Kidney (tissue), 14 donors: ENCODE measurements around the gene AKTIP. TPM values are rescaled to one million over a fixed set of nuclear protein-coding genes. Genes with fewer than 3 reads are reported as not detected.

Experiments
- DNase-seq, 5 donors: peaks; one replicate each; pipeline ENCODE4 v3.0.0-alpha.2; 2013 to 2020
- FAIRE-seq: peaks from 2 replicates; lab custom pipeline; 2012; peaks lifted over from hg19 to GRCh38; lab: Jason Lieb, UNC
- H3K27ac ChIP-seq, 2 donors: one replicate each; pipeline ENCODE4 v1.7.0; 2013; ENCODE audit warnings: low read depth in 2 of 2, low read length in 2 of 2, inconsistent platforms in 1 of 2
- H3K27me3 ChIP-seq: one replicate; pipeline ENCODE4 v1.7.1; 2013; ENCODE audit warnings: low read length, inconsistent platforms; ENCODE audit not compliant: control insufficient read depth, insufficient read depth
- H3K36me3 ChIP-seq, 3 donors: one replicate each; pipeline versions ENCODE4 v1.7.0 to v1.7.1; 2013; ENCODE audit warnings: low read length in 3 of 3, control low read depth in 1 of 3, inconsistent platforms in 1 of 3; ENCODE audit not compliant: insufficient read depth in 3 of 3, control insufficient read depth in 2 of 3
- H3K4me1 ChIP-seq, 3 donors: one replicate each; pipeline versions ENCODE4 v1.7.0 to v1.7.1; 2013; ENCODE audit warnings: low read length in 3 of 3, inconsistent platforms in 1 of 3, low read depth in 1 of 3; ENCODE audit not compliant: control insufficient read depth in 2 of 3, insufficient read depth in 2 of 3
- H3K4me3 ChIP-seq, 3 donors: one replicate each; pipeline versions ENCODE4 v1.7.0 to v1.8.1; 2013; ENCODE audit warnings: low read length in 3 of 3, control low read depth in 1 of 3, inconsistent platforms in 1 of 3
- H3K9ac ChIP-seq, 3 donors: one replicate each; pipeline versions ENCODE4 v1.7.0 to v1.7.1; 2013; ENCODE audit warnings: low read length in 3 of 3, control low read depth in 1 of 3, inconsistent platforms in 1 of 3
- H3K9me3 ChIP-seq, 3 donors: one replicate each; pipeline versions ENCODE4 v1.7.0 to v1.7.1; 2013; ENCODE audit warnings: low read length in 3 of 3, control low read depth in 1 of 3, inconsistent platforms in 1 of 3; ENCODE audit not compliant: control insufficient read depth in 2 of 3, insufficient read depth in 1 of 3
- CTCF ChIP-seq: IDR thresholded peaks from 3 replicates; pipeline ENCODE4 v1.5.1; 2012; ENCODE audit warnings: mild to moderate bottlenecking, moderate library complexity, borderline replicate concordance; ENCODE audit not compliant: insufficient read depth; ENCODE audit errors: extremely low read depth
- intact Hi-C: fragments of 100-400 bp; cut with DNase I; formaldehyde crosslinking; loops from one replicate; pipeline ENCODE4 v1.11.1; 2022
- polyA plus RNA-seq: library from polyadenylated mRNA; stranded (reverse); fragments of 350-450 nt; fragmentation: Illumina TruSeq; extraction: RNeasy Lipid Tissue Mini Kit (QIAGEN cat#74804); gene quantifications from one replicate; pipeline ENCODE4 v1.2.3, GENCODE V29; 2014; ENCODE audit warnings: low read depth, low replicate concordance; ENCODE audit not compliant: insufficient read depth
- total RNA-seq: library from RNA; stranded (reverse); fragmentation: NEBNext Ultra II Directional; extraction: Animal tissue kit (Norgen Biotek cat#: 25700); gene quantifications from one replicate; pipeline ENCODE4 v1.2.1, GENCODE V29; 2021
- donor health status: control.
- donor health status: control.
- donor health status: control.
- donor health status: control.
- donor health status: control.
- donor health status: DM: yes; HTN: yes; CAD: no.
- donor health status: Normal renal cell carcinoma (clear cell type).

The AKTIP gene
- total and polyA plus RNA-seq, 2 donors from 2014 or later: 44.5 to 52.0 TPM

- intact Hi-C loops: no loop called here
- no peak for TF ChIP-seq CTCF
- peak in 1 of 5 donors; percentile 40 for DNase-seq
- peak overlapping the region; percentile 65 to 72 for H3K27ac ChIP-seq
- no peaks in the 10 kb centered on the region for H3K36me3 ChIP-seq
- H3K9ac ChIP-seq: no peak overlapping the region
- H3K4me3 ChIP-seq: no peak overlapping the region
- no peaks in the 10 kb centered on the region for H3K27me3 ChIP-seq
- H3K4me1 ChIP-seq: peaks cover 0 to 3% (median 0%) of the 10 kb centered on the region in 3 donors
- no peak for FAIRE-seq
- H3K9me3 ChIP-seq: no peaks in the 10 kb centered on the region
These were observed 15.8 kb upstream of the AKTIP start for GRCh38 chr16:53518550-53519416.

- Histone ChIP-seq H3K27me3 (no peaks in the 10 kb centered on the region), H3K27ac (peak overlapping the region in 1 of 2 donors; percentile 72), H3K4me1 (no peaks in the 10 kb centered on the region), H3K9me3 (no peaks in the 10 kb centered on the region), H3K36me3 (no peaks in the 10 kb centered on the region), H3K9ac (no peak overlapping the region), H3K4me3 (no peak overlapping the region)
- FAIRE-seq (no peak), DNase-seq (no peak)
- intact Hi-C loops: no loop called here
- TF ChIP-seq CTCF: no peak
These were observed 14.8 kb upstream of the AKTIP start for GRCh38 chr16:53517851-53518250.

- H3K27ac ChIP-seq: no peak overlapping the region
- H3K4me1 ChIP-seq: peaks cover 0 to 2% (median 0%) of the 10 kb centered on the region in 3 donors
- no peaks in the 10 kb centered on the region for H3K9me3 ChIP-seq
- H3K36me3 ChIP-seq: no peaks in the 10 kb centered on the region
- no peaks in the 10 kb centered on the region for H3K27me3 ChIP-seq
- no peak for FAIRE-seq
- H3K9ac ChIP-seq: no peak overlapping the region
- intact Hi-C loops: no loop called here
- TF ChIP-seq CTCF: no peak
- no peak overlapping the region for H3K4me3 ChIP-seq
- DNase-seq: peak in 1 of 5 donors; percentile 11
These were observed 12.8 kb upstream of the AKTIP start for GRCh38 chr16:53515811-53516210.
